DMS 273 (cell line): ENCODE measurements around the gene MACIR.
"Not testable (repeated sequence)": the region's sequence is repeated elsewhere in the genome, so short reads cannot be mapped to it uniquely, and the experiment has no call there.

Source experiments
- DNase-seq: peaks from one replicate; lab custom pipeline; 2025; ENCODE audit not compliant: unreplicated experiment; lab: John Stamatoyannopoulos, UW

The MACIR gene

DNA sequence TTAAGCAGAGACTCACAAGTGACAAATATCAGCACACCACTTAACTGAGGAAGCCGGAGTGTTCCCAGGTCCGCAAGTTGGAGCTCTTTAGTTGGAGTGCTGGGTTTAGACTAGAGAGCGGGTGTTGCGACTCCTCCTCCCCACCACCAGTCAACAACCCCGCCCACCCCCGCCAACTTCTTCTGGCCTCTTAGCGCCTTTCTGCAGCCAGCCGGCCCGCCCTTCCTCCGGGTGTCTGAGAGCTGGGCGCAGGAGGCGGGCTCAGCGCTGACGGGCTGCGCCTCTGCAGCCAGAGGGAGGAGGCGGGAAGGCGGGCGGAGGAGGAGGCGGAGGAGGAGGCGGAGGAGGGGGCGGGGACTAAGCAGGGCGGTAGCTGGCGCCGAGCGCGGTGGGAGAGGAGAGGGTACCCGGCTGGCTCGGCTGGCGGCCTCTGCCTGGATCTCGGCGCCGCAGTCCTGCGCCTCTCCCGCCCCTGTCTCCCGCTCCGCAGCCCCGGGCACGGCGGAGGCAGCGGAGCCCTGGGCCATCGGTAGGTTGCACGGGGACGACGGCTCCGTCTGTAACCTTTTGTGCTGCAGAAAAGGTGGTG is at the start of gene MACIR:
MACIR (plus strand) TSS at position 396 of the 589 bp plus-strand sequence. CDS start 17,157 bp downstream, outside the sequence.
- DNase-seq, result peak; percentile 99

GRCh38 chr5:103209065-103209464 is 49.5 kb upstream of the MACIR start:
- DNase-seq, result no peak

DNA sequence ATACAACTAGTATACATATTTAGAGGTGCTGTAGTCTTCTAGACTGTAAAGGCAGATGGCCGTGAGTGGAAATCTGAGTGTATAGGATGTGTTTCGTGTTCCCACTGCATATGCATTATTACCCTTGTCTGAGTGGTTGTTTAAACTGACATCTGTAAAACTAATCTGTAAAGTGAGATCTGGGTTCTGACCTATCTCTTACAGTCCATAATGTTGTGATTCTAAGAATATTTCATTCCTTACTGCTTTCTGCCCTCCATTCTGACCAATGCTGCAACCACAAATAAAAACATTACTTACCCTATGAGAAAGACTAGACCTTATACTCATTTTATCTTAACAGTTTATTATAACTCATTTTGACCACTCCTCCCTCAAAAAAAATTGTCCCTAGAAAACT is 47.6 kb upstream of the MACIR start:
- no peak for DNase-seq

- peak; percentile 29 for DNase-seq
Measured at GRCh38 chr5:103211576-103212561, 46.7 kb upstream of the MACIR start.

- DNase-seq, result no peak
Measured at GRCh38 chr5:103216137-103216536, 42.4 kb upstream of the MACIR start.

- DNase-seq, result no peak
Measured at GRCh38 chr5:103216697-103217096, 41.9 kb upstream of the MACIR start.

DNA sequence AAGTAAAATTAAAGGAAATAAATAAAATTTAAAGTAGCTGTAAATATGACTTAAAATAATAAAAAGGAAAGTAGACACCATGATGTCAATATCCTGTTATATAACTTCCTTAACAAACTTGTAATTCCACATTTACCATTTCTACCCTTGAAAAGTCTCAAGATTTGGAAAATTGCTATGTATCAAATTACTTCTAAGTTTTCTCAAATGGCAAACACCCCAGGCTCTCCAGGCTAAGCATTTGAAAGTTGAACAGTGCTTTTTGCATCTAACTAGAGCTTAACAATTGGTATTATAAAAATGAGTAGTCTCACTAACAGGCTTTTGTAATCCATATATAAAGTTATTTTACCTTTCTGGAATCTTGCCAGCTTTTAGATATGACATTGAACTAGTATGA is 41.5 kb upstream of the MACIR start:
- no peak for DNase-seq

DNA sequence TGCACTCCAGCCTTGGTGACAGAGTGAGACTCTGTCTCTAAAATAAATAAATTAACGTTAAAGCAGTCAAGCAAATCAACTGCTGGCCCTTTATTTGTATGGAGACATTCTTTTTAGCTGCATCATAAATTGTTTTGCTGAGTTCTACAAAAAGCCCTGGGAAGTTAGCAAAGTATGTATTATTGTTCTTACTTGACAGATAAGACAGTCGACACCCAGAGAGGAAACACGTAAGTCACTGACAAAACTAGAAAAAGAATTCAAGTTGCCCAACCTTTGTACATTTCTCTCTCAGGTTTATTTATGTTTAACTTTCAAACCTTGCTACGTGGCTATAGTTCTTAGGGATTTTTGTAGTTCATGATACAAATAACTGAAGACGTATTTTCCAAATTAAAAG is 40.4 kb upstream of the MACIR start:
- no peak for DNase-seq

DNA sequence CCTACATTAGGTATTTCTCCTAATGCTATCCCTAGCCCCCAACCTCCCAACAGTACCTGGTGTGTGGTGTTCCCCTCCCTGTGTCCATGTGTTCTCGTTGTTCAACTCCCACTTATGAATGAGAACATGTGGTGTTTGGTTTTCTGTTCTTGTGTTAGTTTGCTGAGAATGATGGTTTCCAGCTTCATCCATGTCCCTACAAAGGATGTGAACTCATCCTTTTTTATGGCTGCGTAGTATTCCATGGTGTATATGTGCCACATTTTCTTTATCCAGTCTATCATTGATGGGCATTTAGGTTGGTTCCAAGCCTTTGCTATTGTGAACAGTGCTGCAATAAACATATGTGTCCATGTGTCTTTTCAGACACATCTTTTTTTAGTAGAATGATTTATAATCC is 39.5 kb upstream of the MACIR start:
- not testable (repeated sequence) for DNase-seq

- no peak for DNase-seq
Measured at GRCh38 chr5:103223031-103223955, 35.3 kb upstream of the MACIR start.

DNA sequence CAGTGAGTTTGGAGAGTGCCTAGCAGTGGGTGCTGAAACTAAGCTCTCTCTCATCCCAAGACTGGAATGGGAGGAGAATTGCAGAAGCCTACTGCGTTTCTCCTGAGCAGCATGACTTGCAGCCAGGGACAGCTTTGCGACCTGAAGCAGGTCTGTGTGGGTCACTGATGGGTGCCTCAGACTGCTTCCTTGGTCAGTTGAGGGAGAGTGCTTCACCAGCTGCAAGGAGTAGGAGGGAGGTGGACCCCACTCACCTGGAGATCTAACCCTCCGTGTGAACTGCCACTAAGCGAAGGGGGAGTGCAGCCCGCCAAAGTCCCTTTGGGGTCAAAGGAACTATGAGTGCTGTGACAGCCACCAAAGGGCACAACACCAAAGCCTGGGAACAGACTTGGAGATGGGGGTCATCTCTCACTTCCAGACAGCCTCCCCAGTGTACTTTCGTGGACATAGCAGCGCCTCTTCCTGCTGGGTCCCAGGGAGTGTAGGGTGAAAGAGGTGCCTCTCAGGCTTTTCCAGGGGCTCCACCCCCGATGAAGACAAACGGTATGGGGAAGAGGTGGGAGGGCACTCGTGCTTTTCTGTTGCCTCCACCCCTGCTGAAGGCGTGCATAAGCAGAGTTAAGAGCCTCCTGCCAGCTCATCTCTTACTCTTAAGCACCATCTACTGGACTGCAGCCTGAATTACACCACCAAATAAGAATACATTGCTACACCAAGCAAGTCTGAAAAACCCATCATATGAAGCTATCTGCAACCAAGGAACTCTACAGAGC is 34.3 kb upstream of the MACIR start:
- DNase-seq, result peak; percentile 78

DNA sequence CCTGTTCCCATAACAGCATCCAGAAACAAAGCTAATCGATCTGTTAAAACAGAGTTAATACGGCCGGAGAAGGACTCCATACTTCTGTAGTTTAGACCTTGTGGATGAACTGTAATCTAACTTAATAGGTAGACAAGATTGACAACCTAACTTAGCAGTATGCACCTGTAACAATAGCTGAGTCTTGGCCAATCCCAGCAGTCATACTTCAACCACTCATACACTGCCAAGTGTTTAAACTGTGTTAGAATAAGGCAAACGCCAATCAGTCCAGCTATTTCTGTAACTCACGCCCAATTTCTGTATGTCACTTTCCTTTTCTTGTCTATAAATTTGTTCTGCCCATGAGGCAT is 33.7 kb upstream of the MACIR start:
- no peak for DNase-seq

DNA sequence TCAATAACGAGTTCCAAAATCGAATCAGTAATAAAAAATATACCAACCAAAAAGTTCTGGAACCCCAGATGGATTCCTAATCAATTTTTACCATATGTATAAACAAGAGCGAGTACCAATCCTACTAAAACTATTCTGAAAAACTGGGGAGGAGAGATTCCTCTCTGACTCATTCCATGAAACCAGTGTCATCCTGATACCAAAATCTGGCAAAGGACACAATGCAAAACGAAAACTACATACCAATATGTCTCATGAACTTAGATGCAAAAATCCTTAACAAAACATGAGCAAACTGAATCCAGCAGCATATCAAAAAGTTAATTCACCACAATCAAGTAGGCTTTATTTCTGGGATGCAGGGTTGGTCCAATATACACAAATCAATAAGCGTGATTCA is 30.5 kb upstream of the MACIR start:
- DNase-seq, result no peak

- DNase-seq, result no peak
Measured at GRCh38 chr5:103228588-103228987, 30.0 kb upstream of the MACIR start.

GRCh38 chr5:103232393-103232999 is 26.1 kb upstream of the MACIR start:
- peak; percentile 64 for DNase-seq

- no peak for DNase-seq
Measured at GRCh38 chr5:103234239-103234975, 24.2 kb upstream of the MACIR start.

- DNase-seq, result no peak
Measured at GRCh38 chr5:103235891-103236290, 22.7 kb upstream of the MACIR start.

- DNase-seq, result no peak
Measured at GRCh38 chr5:103237778-103238177, 20.8 kb upstream of the MACIR start.

- DNase-seq, result no peak
Measured at GRCh38 chr5:103243665-103244064, 14.9 kb upstream of the MACIR start.
